Caco-2 (cell line): ENCODE results near the gene ARMC2. TPM values are rescaled to one million over a fixed set of nuclear protein-coding genes. Genes with fewer than 3 reads are reported as not detected.

ENCODE experiments used
- BruUV-seq: library from RNA; stranded (reverse); fragments of 400-500 nt; replicated peaks from 2 replicates; lab custom pipeline; 2021; lab: Mats Ljungman, UMichigan
- CTCF ChIA-PET: fragments of 300-600 bp; sonication (Branson Sonifier 250); formaldehyde crosslinking; loops from one replicate; lab custom pipeline; 2022; ENCODE audit warnings: antibody characterized with exemption; lab: Charles Lee
- POLR2A ChIA-PET: fragments of 300-600 bp; sonication (Branson Sonifier 250); formaldehyde crosslinking; loops from one replicate; lab custom pipeline; 2022; ENCODE audit warnings: antibody characterized with exemption; lab: Charles Lee
- DNase-seq, 2 experiments: peaks; one replicate each; pipeline versions ENCODE4 v3.0.0 to v3.0.0-alpha.2; 2020 to 2022
- H3K27me3 ChIP-seq: replicated peaks from 2 replicates; pipeline ENCODE4 v1.6.0; 2011; ENCODE audit warnings: low read length; ENCODE audit not compliant: control insufficient read depth, insufficient read depth
- H3K36me3 ChIP-seq: 2 replicates; pipeline ENCODE4 v1.5.1; 2011; ENCODE audit warnings: low read length; ENCODE audit not compliant: control insufficient read depth, insufficient read depth
- H3K4me1 ChIP-seq: fragments of 250-450 bp; sonication (Bioruptor Pico); 2 replicates; pipeline ENCODE4 v1.5.1; 2020; ENCODE audit warnings: mild to moderate bottlenecking
- H3K4me3 ChIP-seq: 2 replicates; pipeline ENCODE4 v1.5.1; 2011; ENCODE audit warnings: low read depth, mild to moderate bottlenecking, control low read depth, low read length
- H3K9me3 ChIP-seq: fragments of 250-450 bp; sonication (Bioruptor Pico); 2 replicates; pipeline ENCODE4 v1.5.1; 2020; ENCODE audit warnings: mild to moderate bottlenecking, moderate library complexity
- H3K27ac Mint-ChIP-seq: one replicate; pipeline ENCODE4 v1.8.0; 2022; ENCODE audit warnings: mixed read lengths; ENCODE audit not compliant: unreplicated experiment
- H3K27me3 Mint-ChIP-seq: one replicate; pipeline ENCODE4 v1.8.0; 2022; ENCODE audit warnings: mixed read lengths; ENCODE audit not compliant: insufficient read depth, unreplicated experiment
- H3K36me3 Mint-ChIP-seq: one replicate; pipeline ENCODE4 v1.8.0; 2022; ENCODE audit warnings: mild to moderate bottlenecking, mixed read lengths; ENCODE audit not compliant: insufficient read depth, unreplicated experiment
- H3K4me1 Mint-ChIP-seq: one replicate; pipeline ENCODE4 v1.8.0; 2022; ENCODE audit warnings: low read depth, mixed read lengths; ENCODE audit not compliant: unreplicated experiment
- H3K4me3 Mint-ChIP-seq: one replicate; pipeline ENCODE4 v1.8.0; 2022; ENCODE audit warnings: mild to moderate bottlenecking, moderate library complexity, mixed read lengths; ENCODE audit not compliant: unreplicated experiment
- H3K9me3 Mint-ChIP-seq: one replicate; pipeline ENCODE4 v1.8.0; 2022; ENCODE audit warnings: mixed read lengths; ENCODE audit not compliant: unreplicated experiment
- intact Hi-C: fragments of 100-400 bp; cut with micrococcal nuclease; formaldehyde crosslinking; loops from one replicate; pipeline ENCODE4 v1.10.0; 2022; ENCODE audit not compliant: unreplicated experiment
- total RNA-seq: library from RNA; stranded (reverse); gene quantifications from 2 replicates; pipeline ENCODE4 v1.2.3, GENCODE V29; 2022
- TF ChIP-seq, protein P1 (sequence below), 2 experiments: fragments of 200-600 bp in 1 of 2; IDR thresholded peaks; 1 replicate in 1 of 2; 2 replicates in 1 of 2; pipeline versions ENCODE4 v1.5.1 to v1.8.0; 2011 to 2022; ENCODE audit warnings: antibody characterized with exemption in 1 of 2, control low read depth in 1 of 2, inconsistent platforms in 1 of 2, low read depth in 1 of 2, low read length in 1 of 2, mild to moderate bottlenecking in 1 of 2, moderate library complexity in 1 of 2; ENCODE audit not compliant: insufficient read depth in 1 of 2, severe bottlenecking in 1 of 2, unreplicated experiment in 1 of 2

ARMC2 gene
- total RNA-seq, 1 experiment from 2014 or later = 7.8 TPM

DNA sequence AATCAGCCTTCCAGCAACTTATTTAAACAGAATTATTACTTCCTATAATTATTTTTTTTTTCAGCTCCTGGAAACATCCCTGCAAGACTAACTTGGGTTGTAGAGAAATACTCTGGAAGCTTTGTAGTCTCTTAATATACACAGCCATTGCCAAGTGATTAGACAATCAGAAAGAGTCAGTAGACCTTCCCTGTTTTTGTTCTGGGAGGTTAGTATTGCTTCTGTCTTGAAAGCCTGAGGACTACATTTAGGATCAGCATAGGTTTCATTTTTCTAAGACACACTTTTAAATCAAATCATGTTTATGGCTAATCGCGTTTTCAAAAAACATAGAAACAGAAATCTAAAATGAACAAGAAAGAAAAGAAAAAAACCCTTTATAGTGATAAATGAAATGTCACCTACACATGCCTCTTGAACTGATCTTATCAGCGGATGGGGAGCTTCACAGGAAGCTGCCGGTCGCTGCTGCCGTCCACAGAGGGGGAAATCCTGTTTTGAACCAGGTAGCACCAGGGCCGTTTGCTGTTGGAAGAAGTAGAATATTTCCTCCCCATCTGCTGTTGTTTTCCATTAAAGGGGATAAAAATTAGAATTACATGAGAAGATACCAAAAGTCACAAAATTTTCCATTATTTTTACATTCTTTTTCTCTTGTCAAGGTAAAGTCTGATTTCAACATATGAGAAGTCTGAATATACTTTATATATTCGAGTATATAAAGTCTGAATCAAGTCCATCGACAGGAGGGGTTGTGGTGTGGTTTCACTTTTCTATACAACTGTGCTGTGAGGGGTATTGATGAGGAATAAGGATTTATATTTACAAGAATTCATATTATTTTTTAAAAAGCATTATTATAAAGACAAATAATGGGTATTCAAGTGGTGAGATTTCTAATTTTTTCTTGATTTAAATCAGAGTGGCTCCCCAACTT, 94.6 kb downstream of the ARMC2 start:
- H3K27me3 Mint-ChIP-seq = no peaks in the 10 kb centered on the region
- intact Hi-C loops = loop anchor here (5.0 kb wide), 1 partner anchor 621 kb away; no protein-coding TSS in a partner anchor
- Histone ChIP-seq H3K9me3 (no peaks in the 10 kb centered on the region), H3K4me3 (no peak overlapping the region), H3K4me1 (peaks cover 16% of the 10 kb centered on the region), H3K36me3 (no peaks in the 10 kb centered on the region), H3K27me3 (no peaks in the 10 kb centered on the region)
- no peak overlapping the region for H3K27ac Mint-ChIP-seq
- peaks cover 9% of the 10 kb centered on the region for H3K9me3 Mint-ChIP-seq
- no TSS peak for BruUV-seq
- TF ChIP-seq, protein P1, sequence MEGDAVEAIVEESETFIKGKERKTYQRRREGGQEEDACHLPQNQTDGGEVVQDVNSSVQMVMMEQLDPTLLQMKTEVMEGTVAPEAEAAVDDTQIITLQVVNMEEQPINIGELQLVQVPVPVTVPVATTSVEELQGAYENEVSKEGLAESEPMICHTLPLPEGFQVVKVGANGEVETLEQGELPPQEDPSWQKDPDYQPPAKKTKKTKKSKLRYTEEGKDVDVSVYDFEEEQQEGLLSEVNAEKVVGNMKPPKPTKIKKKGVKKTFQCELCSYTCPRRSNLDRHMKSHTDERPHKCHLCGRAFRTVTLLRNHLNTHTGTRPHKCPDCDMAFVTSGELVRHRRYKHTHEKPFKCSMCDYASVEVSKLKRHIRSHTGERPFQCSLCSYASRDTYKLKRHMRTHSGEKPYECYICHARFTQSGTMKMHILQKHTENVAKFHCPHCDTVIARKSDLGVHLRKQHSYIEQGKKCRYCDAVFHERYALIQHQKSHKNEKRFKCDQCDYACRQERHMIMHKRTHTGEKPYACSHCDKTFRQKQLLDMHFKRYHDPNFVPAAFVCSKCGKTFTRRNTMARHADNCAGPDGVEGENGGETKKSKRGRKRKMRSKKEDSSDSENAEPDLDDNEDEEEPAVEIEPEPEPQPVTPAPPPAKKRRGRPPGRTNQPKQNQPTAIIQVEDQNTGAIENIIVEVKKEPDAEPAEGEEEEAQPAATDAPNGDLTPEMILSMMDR (IDR thresholded peaks at IDR 0.05; ENCODE audit: insufficient read depth in 1 of 2, low read depth in 1 of 2, low read length in 1 of 2, severe bottlenecking in 1 of 2, unreplicated experiment in 1 of 2) = no peak
- CTCF ChIA-PET = no interaction called here
- POLR2A ChIA-PET = no interaction called here
- H3K4me3 Mint-ChIP-seq = no peak overlapping the region
- H3K4me1 Mint-ChIP-seq = peaks cover 7% of the 10 kb centered on the region
- no peak for DNase-seq
- H3K36me3 Mint-ChIP-seq = no peaks in the 10 kb centered on the region

DNA sequence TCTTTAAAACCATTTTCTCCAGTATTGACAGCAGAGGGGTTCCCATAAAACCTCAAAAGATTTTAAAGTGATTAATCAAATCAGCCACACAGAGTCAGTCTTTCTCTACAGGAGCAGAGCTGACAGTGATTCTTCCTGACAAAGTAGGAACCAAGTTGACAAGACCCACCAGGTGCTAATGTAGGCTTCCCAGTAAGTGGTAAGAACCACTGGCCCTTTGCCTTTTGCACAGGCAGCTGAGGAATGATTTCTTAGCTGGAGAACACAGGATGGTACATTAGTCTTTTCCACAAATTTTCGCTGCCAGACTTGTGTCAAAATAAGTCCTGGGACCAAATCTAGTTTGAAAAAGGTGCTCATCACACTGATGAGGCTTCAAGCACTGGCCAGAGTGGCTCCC, 95.8 kb downstream of the ARMC2 start:
- H3K4me1 Mint-ChIP-seq = peaks cover 7% of the 10 kb centered on the region

More for the DNA sequence above, 95.8 kb downstream of the ARMC2 start:
- Histone ChIP-seq H3K9me3 (no peaks in the 10 kb centered on the region), H3K27me3 (no peaks in the 10 kb centered on the region), H3K4me1 (peaks cover 16% of the 10 kb centered on the region), H3K4me3 (no peak overlapping the region), H3K36me3 (no peaks in the 10 kb centered on the region)
- ChIA-PET CTCF (no interaction called here), POLR2A (interaction anchor here (0.6 kb wide), 1 partner anchor 440 kb away, joined by 3 read pairs; no protein-coding TSS in a partner anchor)
- DNase-seq = no peak
- H3K4me3 Mint-ChIP-seq = no peak overlapping the region
- H3K27me3 Mint-ChIP-seq = no peaks in the 10 kb centered on the region
- intact Hi-C loops = loop anchor here (5.0 kb wide), 1 partner anchor 622 kb away; no protein-coding TSS in a partner anchor
- no TSS peak for BruUV-seq
- H3K36me3 Mint-ChIP-seq = no peaks in the 10 kb centered on the region
- peaks cover 7% of the 10 kb centered on the region for H3K9me3 Mint-ChIP-seq
- no peak overlapping the region for H3K27ac Mint-ChIP-seq
- TF ChIP-seq, protein P1 (IDR thresholded peaks at IDR 0.05; ENCODE audit: insufficient read depth in 1 of 2, low read depth in 1 of 2, low read length in 1 of 2, severe bottlenecking in 1 of 2, unreplicated experiment in 1 of 2) = no peak
